AG10803 (cell line): ENCODE data around the gene TMEM86A.

ENCODE experiments used
- DNase-seq: peaks from one replicate; pipeline ENCODE4 v3.0.0; 2010; ENCODE audit warnings: low read depth
- H3K4me3 ChIP-seq: 2 replicates; pipeline ENCODE4 v1.5.1; 2011; ENCODE audit warnings: mild to moderate bottlenecking, low read length, control low read depth
- TF ChIP-seq, protein P1 (sequence below): conservative IDR thresholded peaks from 2 replicates; pipeline ENCODE4 v1.5.1; 2011; ENCODE audit warnings: mild to moderate bottlenecking, low read length, control low read depth, inconsistent platforms

Gene TMEM86A

DNA sequence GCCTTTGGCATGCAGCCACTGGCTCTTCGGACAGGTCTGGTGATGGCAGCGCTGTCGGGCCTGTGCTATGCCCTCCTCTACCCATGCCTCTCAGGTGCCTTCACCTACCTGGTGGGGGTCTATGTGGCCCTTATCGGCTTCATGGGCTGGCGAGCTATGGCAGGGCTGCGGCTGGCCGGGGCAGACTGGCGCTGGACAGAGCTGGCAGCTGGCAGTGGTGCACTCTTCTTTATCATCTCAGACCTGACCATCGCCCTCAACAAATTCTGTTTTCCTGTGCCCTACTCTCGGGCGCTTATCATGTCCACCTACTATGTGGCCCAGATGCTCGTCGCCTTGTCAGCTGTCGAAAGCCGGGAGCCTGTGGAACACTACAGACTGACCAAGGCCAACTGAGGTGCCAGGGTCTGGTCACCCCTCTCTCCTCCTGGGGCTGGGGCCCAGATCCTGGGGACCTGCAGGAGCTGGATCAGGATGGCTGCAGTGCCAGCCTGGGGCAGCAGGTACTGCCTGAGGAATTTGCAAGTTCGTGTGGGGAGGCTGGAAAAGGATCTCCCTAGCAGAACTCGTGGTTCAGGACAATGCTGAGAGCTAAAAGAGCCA is 3.1 kb downstream of the TMEM86A start:
- TF ChIP-seq, protein P1, sequence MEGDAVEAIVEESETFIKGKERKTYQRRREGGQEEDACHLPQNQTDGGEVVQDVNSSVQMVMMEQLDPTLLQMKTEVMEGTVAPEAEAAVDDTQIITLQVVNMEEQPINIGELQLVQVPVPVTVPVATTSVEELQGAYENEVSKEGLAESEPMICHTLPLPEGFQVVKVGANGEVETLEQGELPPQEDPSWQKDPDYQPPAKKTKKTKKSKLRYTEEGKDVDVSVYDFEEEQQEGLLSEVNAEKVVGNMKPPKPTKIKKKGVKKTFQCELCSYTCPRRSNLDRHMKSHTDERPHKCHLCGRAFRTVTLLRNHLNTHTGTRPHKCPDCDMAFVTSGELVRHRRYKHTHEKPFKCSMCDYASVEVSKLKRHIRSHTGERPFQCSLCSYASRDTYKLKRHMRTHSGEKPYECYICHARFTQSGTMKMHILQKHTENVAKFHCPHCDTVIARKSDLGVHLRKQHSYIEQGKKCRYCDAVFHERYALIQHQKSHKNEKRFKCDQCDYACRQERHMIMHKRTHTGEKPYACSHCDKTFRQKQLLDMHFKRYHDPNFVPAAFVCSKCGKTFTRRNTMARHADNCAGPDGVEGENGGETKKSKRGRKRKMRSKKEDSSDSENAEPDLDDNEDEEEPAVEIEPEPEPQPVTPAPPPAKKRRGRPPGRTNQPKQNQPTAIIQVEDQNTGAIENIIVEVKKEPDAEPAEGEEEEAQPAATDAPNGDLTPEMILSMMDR: no peak
- no peak for DNase-seq
- H3K4me3 ChIP-seq: no peak overlapping the region

DNA sequence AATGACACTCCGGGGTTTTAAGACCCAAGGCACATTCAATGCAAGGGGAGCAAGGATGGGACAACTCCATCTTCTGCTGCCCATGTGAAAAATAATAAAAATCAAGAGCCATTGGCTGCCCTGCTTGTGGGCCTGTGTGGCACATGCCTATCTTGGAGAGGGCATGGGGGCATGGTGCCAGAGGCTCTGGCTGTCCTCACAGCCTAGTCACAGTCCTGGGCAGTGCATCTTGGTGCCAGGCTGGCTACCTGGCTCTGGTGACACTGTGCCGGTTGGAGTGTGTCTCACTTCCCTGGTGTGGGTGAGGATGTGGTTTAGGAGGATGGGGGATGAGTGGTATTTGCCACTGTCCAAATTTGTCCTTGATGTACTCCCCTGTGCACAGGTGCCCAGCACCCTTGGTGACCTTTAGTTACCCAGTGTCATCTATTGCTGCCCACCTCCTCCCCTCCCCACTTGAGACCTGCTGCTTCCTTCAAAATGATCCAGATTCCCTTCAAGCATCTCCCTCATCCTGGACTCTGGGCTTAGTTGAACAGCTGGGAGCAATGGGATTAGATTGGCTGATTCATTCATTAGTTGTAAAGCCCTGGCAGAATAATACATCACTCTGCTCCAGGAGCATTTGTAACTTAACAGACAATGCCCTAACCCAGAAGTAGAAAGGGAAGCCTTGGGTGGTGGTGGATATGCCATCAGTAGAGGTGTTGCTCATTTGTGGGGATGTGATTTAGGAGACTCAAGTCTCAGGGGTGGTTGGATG is 4.6 kb downstream of the TMEM86A start:
- H3K4me3 ChIP-seq: no peak overlapping the region
- TF ChIP-seq, protein P1: no peak
- DNase-seq: no peak

- TF ChIP-seq, protein P1: no peak
- no peak overlapping the region for H3K4me3 ChIP-seq
- DNase-seq: no peak
Observed at GRCh38 chr11:18704045-18704645, 5.6 kb downstream of the TMEM86A start.

- no peak for DNase-seq
- H3K4me3 ChIP-seq: no peak overlapping the region
Observed at GRCh38 chr11:18704698-18705097, 6.1 kb downstream of the TMEM86A start.

GRCh38 chr11:18705651-18706281 is 7.2 kb downstream of the TMEM86A start:
- H3K4me3 ChIP-seq: peak overlapping the region; percentile 48
- no peak for DNase-seq
- TF ChIP-seq, protein P1: no peak

More at GRCh38 chr11:18704698-18705097, 6.1 kb downstream of the TMEM86A start:
- TF ChIP-seq, protein P1: no peak

DNA sequence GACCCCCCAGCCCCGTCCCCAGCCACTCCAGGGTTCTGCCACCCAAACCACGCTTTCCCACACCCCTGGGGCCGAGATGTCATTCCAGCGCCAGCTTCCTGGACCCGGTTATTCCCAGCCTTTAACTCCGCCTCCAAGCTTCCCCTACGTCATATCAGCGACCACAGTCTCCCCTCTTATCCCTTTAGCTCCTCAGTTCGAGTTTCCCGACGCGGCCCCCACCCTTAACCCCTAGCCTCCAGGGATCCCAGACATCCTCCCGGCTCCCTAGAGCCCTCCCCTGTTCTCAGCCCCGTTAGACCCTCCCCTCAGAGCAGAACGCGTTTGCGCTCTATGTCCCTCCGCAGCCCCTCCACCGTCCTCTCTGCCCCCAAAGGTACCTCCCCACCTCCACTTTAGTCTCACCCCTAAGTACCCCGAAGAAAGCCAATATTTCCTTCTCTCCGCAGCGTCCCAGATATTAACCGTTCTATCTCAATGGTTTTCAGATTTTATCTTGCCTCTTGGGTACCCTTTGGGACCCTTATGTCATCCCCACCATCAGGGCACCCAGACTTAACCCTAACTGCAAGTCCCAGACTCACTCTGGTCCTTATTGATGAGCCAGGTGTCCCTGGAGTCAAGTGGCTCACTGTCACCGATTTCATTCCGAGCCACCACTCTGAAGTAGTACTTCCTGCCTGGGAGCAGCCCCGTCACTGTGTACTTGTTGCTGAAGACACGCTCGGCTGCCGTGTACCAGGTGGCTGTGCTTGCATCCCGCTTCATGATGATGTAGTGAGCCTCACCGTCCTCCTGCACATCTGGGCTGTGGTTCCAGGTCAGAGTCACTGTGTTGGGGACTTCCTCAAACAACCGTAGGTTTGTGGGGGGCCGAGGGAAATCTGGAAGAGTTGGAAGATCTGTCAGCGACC is 8.0 kb downstream of the TMEM86A start:
- DNase-seq: no peak
- TF ChIP-seq, protein P1: no peak
- peak overlapping the region; percentile 48 for H3K4me3 ChIP-seq
